H1 (cell line): Measurements from ENCODE around the gene HKDC1. TPM values are rescaled to one million over a fixed set of nuclear protein-coding genes. Genes with fewer than 3 reads are reported as not detected.

Experiments
- CTCF ChIA-PET: fragments of 300-600 bp; sonication (Branson Sonifier 250); formaldehyde crosslinking; loops from one replicate; lab custom pipeline; 2021; ENCODE audit not compliant: partially characterized antibody; lab: Charles Lee
- POLR2A ChIA-PET: fragments of 300-600 bp; sonication (Branson Sonifier 250); formaldehyde crosslinking; loops from one replicate; lab custom pipeline; 2021; ENCODE audit warnings: inconsistent platforms; ENCODE audit not compliant: partially characterized antibody; lab: Charles Lee
- DNase-seq, 2 experiments: peaks; one replicate each; pipeline versions ENCODE4 v3.0.0 to v3.0.0-alpha.2; 2010 to 2022; ENCODE audit warnings: low spot score in 2 of 2, low read depth in 1 of 2, mixed read lengths in 1 of 2
- FAIRE-seq: peaks from 2 replicates; lab custom pipeline; 2011; peaks lifted over from hg19 to GRCh38; lab: Jason Lieb, UNC
- H2AFZ ChIP-seq: 2 replicates; pipeline ENCODE4 v1.8.1; 2012; ENCODE audit warnings: low read length, inconsistent platforms
- H2AK5ac ChIP-seq: 2 replicates; pipeline ENCODE4 v1.6.1; 2013; ENCODE audit warnings: low read depth, low read length
- H2BK120ac ChIP-seq: replicated peaks from 2 replicates; pipeline ENCODE3; 2013; ENCODE audit warnings: low read depth, low read length, inconsistent platforms
- H2BK12ac ChIP-seq: 2 replicates; pipeline ENCODE4 v1.6.1; 2013; ENCODE audit warnings: low read depth, low read length
- H2BK15ac ChIP-seq: 2 replicates; pipeline ENCODE4 v1.6.1; 2013; ENCODE audit warnings: low read length
- H2BK20ac ChIP-seq: 2 replicates; pipeline ENCODE4 v1.6.1; 2013; ENCODE audit warnings: low read length
- H2BK5ac ChIP-seq: 2 replicates; pipeline ENCODE4 v1.6.1; 2013; ENCODE audit warnings: low read depth, low read length
- H3K14ac ChIP-seq: 2 replicates; pipeline ENCODE4 v1.6.1; 2013; ENCODE audit warnings: inconsistent platforms; ENCODE audit not compliant: insufficient read length
- H3K18ac ChIP-seq: 2 replicates; pipeline ENCODE4 v1.6.1; 2013; ENCODE audit warnings: low read length; ENCODE audit errors: extremely low read depth
- H3K23ac ChIP-seq: 2 replicates; pipeline ENCODE4 v1.6.1; 2013; ENCODE audit warnings: inconsistent platforms; ENCODE audit not compliant: insufficient read length
- H3K23me2 ChIP-seq: 2 replicates; pipeline ENCODE4 v1.6.1; 2013; ENCODE audit warnings: low read depth, low read length
- H3K27ac ChIP-seq: 2 replicates; pipeline ENCODE4 v1.6.1; 2011; ENCODE audit warnings: low read depth, low read length, inconsistent platforms
- H3K27me3 ChIP-seq, 4 experiments: replicated peaks in 1 of 4; 1 replicate in 1 of 4; 2 replicates in 3 of 4; pipeline versions ENCODE4 v1.6.1 to v1.8.1; 2011 to 2013; ENCODE audit warnings: low read length in 3 of 4, mild to moderate bottlenecking in 3 of 4, inconsistent platforms in 2 of 4, mixed read lengths in 2 of 4, moderate library complexity in 1 of 4; ENCODE audit not compliant: control insufficient read depth in 3 of 4, insufficient read depth in 3 of 4; ENCODE audit errors: extremely low read depth in 1 of 4
- H3K36me3 ChIP-seq, 4 experiments: 2 replicates each; pipeline versions ENCODE4 v1.6.1 to v1.8.1; 2011 to 2013; ENCODE audit warnings: mild to moderate bottlenecking in 4 of 4, low read length in 3 of 4, moderate library complexity in 2 of 4, control low read depth in 1 of 4, inconsistent platforms in 1 of 4; ENCODE audit not compliant: insufficient read depth in 4 of 4, control insufficient read depth in 2 of 4
- H3K4ac ChIP-seq: replicated peaks from 2 replicates; pipeline ENCODE3; 2013; ENCODE audit warnings: low read length, low read depth, mixed read lengths, inconsistent platforms; ENCODE audit not compliant: insufficient read length
- H3K4me1 ChIP-seq, 4 experiments: replicated peaks in 1 of 4; 1 replicate in 1 of 4; 2 replicates in 3 of 4; pipeline versions ENCODE4 v1.6.1 to v1.8.1; 2011 to 2013; ENCODE audit warnings: low read length in 3 of 4, inconsistent platforms in 2 of 4, mixed read lengths in 1 of 4; ENCODE audit not compliant: insufficient read depth in 4 of 4, control insufficient read depth in 3 of 4
- H3K4me2 ChIP-seq, 2 experiments: 2 replicates each; pipeline versions ENCODE4 v1.6.1 to v1.8.1; 2011 to 2013; ENCODE audit warnings: low read depth in 2 of 2, low read length in 2 of 2, control low read depth in 1 of 2, inconsistent platforms in 1 of 2, mild to moderate bottlenecking in 1 of 2; ENCODE audit not compliant: insufficient read depth in 1 of 2
- H3K4me3 ChIP-seq, 4 experiments: fragments of 200-600, 300-600 bp in 1 of 4; sonication (generic), shearing (Covaris generic), sonication (Bioruptor Twin) in 1 of 4; 2 replicates each; pipeline versions ENCODE4 v1.5.1 to v1.8.1; 2011 to 2016; ENCODE audit warnings: low read length in 4 of 4, low read depth in 3 of 4, control low read depth in 2 of 4, inconsistent platforms in 2 of 4, mild to moderate bottlenecking in 2 of 4, mixed read lengths in 1 of 4, moderate library complexity in 1 of 4; ENCODE audit not compliant: insufficient read depth in 2 of 4; ENCODE audit errors: extremely low read depth in 1 of 4
- H3K56ac ChIP-seq: replicated peaks from 2 replicates; pipeline ENCODE3; 2013; ENCODE audit warnings: low read depth, mild to moderate bottlenecking, mixed read lengths, low read length, inconsistent platforms; ENCODE audit not compliant: insufficient read length
- H3K79me1 ChIP-seq: 2 replicates; pipeline ENCODE4 v1.6.1; 2013; ENCODE audit warnings: low read depth, low read length, control low read depth
- H3K79me2 ChIP-seq, 2 experiments: 2 replicates each; pipeline versions ENCODE4 v1.6.1 to v1.8.1; 2012 to 2013; ENCODE audit warnings: low read length in 2 of 2, mild to moderate bottlenecking in 2 of 2, inconsistent platforms in 1 of 2; ENCODE audit not compliant: insufficient read depth in 2 of 2, control insufficient read depth in 1 of 2
- H3K9ac ChIP-seq, 4 experiments: replicated peaks in 1 of 4; 1 replicate in 1 of 4; 2 replicates in 3 of 4; pipeline versions ENCODE4 v1.6.1 to v1.8.1; 2011 to 2013; ENCODE audit warnings: low read depth in 3 of 4, low read length in 3 of 4, control low read depth in 2 of 4, mild to moderate bottlenecking in 2 of 4, moderate library complexity in 2 of 4, inconsistent platforms in 1 of 4; ENCODE audit errors: extremely low read depth in 1 of 4
- H3K9me3 ChIP-seq, 2 experiments: 2 replicates each; pipeline versions ENCODE4 v1.6.1 to v1.8.1; 2012 to 2013; ENCODE audit warnings: mild to moderate bottlenecking in 2 of 2, moderate library complexity in 2 of 2, control low read depth in 1 of 2, inconsistent platforms in 1 of 2, low read depth in 1 of 2, low read length in 1 of 2, mixed read lengths in 1 of 2; ENCODE audit not compliant: insufficient read depth in 2 of 2
- H4K20me1 ChIP-seq, 2 experiments: replicated peaks in 1 of 2; 2 replicates each; pipeline versions ENCODE3 to v1.8.1; 2011 to 2013; ENCODE audit warnings: inconsistent platforms in 2 of 2, low read length in 2 of 2, mild to moderate bottlenecking in 1 of 2; ENCODE audit not compliant: insufficient read depth in 2 of 2, control insufficient read depth in 1 of 2
- H4K5ac ChIP-seq: 2 replicates; pipeline ENCODE4 v1.6.1; 2013; ENCODE audit warnings: low read length, low read depth, mixed read lengths, inconsistent platforms; ENCODE audit not compliant: insufficient read length
- H4K8ac ChIP-seq: 2 replicates; pipeline ENCODE4 v1.8.0; 2013; ENCODE audit warnings: mild to moderate bottlenecking, moderate library complexity, low read length, inconsistent platforms; ENCODE audit not compliant: insufficient read depth; ENCODE audit errors: extremely low read depth
- H4K91ac ChIP-seq: replicated peaks from 2 replicates; pipeline ENCODE3; 2013; ENCODE audit warnings: low read length, mixed read lengths, inconsistent platforms; ENCODE audit not compliant: insufficient read length
- ASH2L ChIP-seq: fragments of 200-600, 300-600 bp; sonication (generic); IDR thresholded peaks from one replicate; pipeline ENCODE4 v1.7.1; 2017; ENCODE audit warnings: low read length
- CREB1 ChIP-seq: IDR thresholded peaks from 2 replicates; pipeline ENCODE4 v1.6.1; 2012; ENCODE audit warnings: inconsistent platforms
- GABPA ChIP-seq: IDR thresholded peaks from 2 replicates; pipeline ENCODE4 v1.6.1; 2011; ENCODE audit warnings: mild to moderate bottlenecking, low read length, moderate library complexity, borderline replicate concordance; ENCODE audit not compliant: insufficient read depth
- JUND ChIP-seq: IDR thresholded peaks from 2 replicates; pipeline ENCODE4 v1.6.1; 2011; ENCODE audit warnings: mild to moderate bottlenecking, improper control_type of control experiment, low read length
- KDM1A ChIP-seq: fragments of 200-600, 300-600 bp; sonication (generic); IDR thresholded peaks from 2 replicates; pipeline ENCODE4 v1.7.1; 2016; ENCODE audit warnings: mild to moderate bottlenecking, low read length, borderline replicate concordance
- NANOG ChIP-seq: IDR thresholded peaks from 2 replicates; pipeline ENCODE4 v1.6.1; 2011; ENCODE audit warnings: low read length, low read depth, mild to moderate bottlenecking, inconsistent platforms; ENCODE audit not compliant: insufficient read depth, poor library complexity, severe bottlenecking
- NRF1 ChIP-seq: IDR thresholded peaks from 2 replicates; pipeline ENCODE4 v1.6.1; 2011; ENCODE audit warnings: mild to moderate bottlenecking, low read depth, low read length, improper control_type of control experiment
- POU5F1 ChIP-seq: IDR thresholded peaks from 2 replicates; pipeline ENCODE4 v1.6.1; 2011; ENCODE audit warnings: low read depth, mild to moderate bottlenecking, low read length, moderate library complexity
- RAD21 ChIP-seq, 2 experiments: IDR thresholded peaks in 1 of 2; conservative IDR thresholded peaks in 1 of 2; 2 replicates each; pipeline ENCODE4 v1.6.1; 2011; ENCODE audit warnings: low read depth in 2 of 2, low read length in 2 of 2, improper control_type of control experiment in 1 of 2, inconsistent platforms in 1 of 2, mild to moderate bottlenecking in 1 of 2, moderate library complexity in 1 of 2
- SUZ12 ChIP-seq: fragments of 200-600 bp; sonication (generic); IDR thresholded peaks from 2 replicates; pipeline ENCODE4 v1.6.1; 2012; ENCODE audit warnings: mild to moderate bottlenecking, inconsistent platforms, low read length, moderate library complexity, mixed read lengths
- TCF12 ChIP-seq: IDR thresholded peaks from 2 replicates; pipeline ENCODE4 v1.6.1; 2011; ENCODE audit warnings: low read depth, mild to moderate bottlenecking, low read length
- WGBS, 2 experiments: shearing (Covaris generic) in 1 of 2; methylation state at CpG; one replicate each; pipeline versions ENCODE4 v1.1.6 to v1.1.7; 2013 to 2015; ENCODE audit warnings: low lambda C conversion rate in 2 of 2, mixed read lengths in 2 of 2, inconsistent platforms in 1 of 2, low coverage in 1 of 2, missing lambda C conversion rate in 1 of 2; ENCODE audit not compliant: insufficient replicate concordance in 2 of 2, insufficient coverage in 1 of 2, insufficient read length in 1 of 2; ENCODE audit errors: extremely low coverage in 1 of 2, missing lambda C conversion rate in 1 of 2; 5-methylcytosine and 5-hydroxymethylcytosine counted together
- polyA plus RNA-seq, 7 experiments: library from polyadenylated mRNA; depleted of rRNA in 3 of 7; stranded (reverse) in 5 of 7; unstranded in 2 of 7; fragments of >200 nt in 5 of 7; fragments of 200-250 nt in 2 of 7; gene quantifications; 1 replicate in 5 of 7; 2 replicates in 1 of 7; 4 replicates in 1 of 7; pipeline versions ENCODE4 v1.2.1 to v1.2.3, GENCODE V29; 2011 to 2013; ENCODE audit warnings: missing spikeins in 2 of 7, mixed read lengths in 2 of 7
- total RNA-seq: library from RNA; stranded (reverse); fragmentation: NEBNext Ultra II Directional; extraction: Animal tissue kit (Norgen Biotek cat#: 25700); gene quantifications from 2 replicates; pipeline ENCODE4 v1.2.1, GENCODE V29; 2021

Gene HKDC1
- total and polyA plus RNA-seq, 2 of the 8 experiments (the other 6 are each of a cell fraction or from before 2014, with no cell fraction given), result 0.12 to 0.78 TPM

DNA sequence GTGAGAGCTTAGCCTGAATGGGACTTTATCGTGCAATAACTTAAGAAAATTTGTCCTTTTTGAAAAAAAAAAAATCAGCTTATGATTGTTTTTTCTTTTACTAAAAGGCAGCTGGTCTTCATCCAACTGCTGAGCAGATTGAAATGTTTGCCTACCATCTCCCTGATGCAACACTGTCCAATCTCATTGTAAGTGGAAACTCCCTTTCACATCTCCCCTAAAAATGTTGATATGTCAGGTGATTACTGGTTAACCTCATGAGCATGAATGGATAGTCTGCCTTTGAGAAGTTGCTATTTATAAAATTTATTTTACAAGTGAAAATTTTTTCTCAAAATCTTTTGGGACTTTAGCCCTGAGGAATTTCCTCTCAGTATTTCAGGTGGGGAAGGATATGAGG lies 17.8 kb upstream of the HKDC1 start:
- Histone ChIP-seq H3K79me1 (no peaks in the 10 kb centered on the region), H3K4me2 (no peak overlapping the region), H3K9ac (peak overlapping the region in 1 of 4 experiments; percentile 34; a peak in 1 of 7 replicates), H3K9me3 (no peaks in the 10 kb centered on the region), H2BK5ac (no peak overlapping the region), H2BK15ac (no peak overlapping the region), H2BK120ac (no peak overlapping the region), H3K36me3 (peaks cover 7 to 46% (median 33%) of the 10 kb centered on the region in 4 experiments; a peak in 7 of 8 replicates), H3K23me2 (no peaks in the 10 kb centered on the region), H2AFZ (no peak overlapping the region), H3K27ac (no peak overlapping the region), H3K23ac (no peak overlapping the region), H3K27me3 (no peaks in the 10 kb centered on the region), H2BK12ac (no peak overlapping the region), H4K8ac (no peak overlapping the region), H3K56ac (no peak overlapping the region), H3K18ac (no peak overlapping the region), H3K79me2 (no peaks in the 10 kb centered on the region)
- POLR2A ChIA-PET, result interaction anchor here (0.5 to 0.9 kb wide), 3 partner anchors 10 to 1015 kb away, joined by 3 to 4 read pairs (median 3); partner anchors contain the start of gene HK1
- TF ChIP-seq KDM1A (no peak), NRF1 (no peak), GABPA (no peak), CREB1 (no peak), JUND (no peak), NANOG (no peak), RAD21 (IDR thresholded peaks at IDR 0.05 in 1 of 2, conservative IDR thresholded peaks at IDR 0.05 in 1 of 2; ENCODE audit: low read depth in 2 of 2, low read length in 2 of 2) (no peak), POU5F1 (no peak), ASH2L (no peak), SUZ12 (no peak), TCF12 (no peak)
- TF ChIP-seq, all 59 proteins: peak for 0
- Histone ChIP-seq H3K4ac (no peak overlapping the region), H4K20me1 (no peaks in the 10 kb centered on the region), H2BK20ac (no peak overlapping the region), H3K14ac (no peak overlapping the region), H4K91ac (no peak overlapping the region), H3K4me3 (no peak overlapping the region), H4K5ac (no peak overlapping the region), H2AK5ac (no peak overlapping the region), H3K4me1 (no peaks in the 10 kb centered on the region)
- CTCF ChIA-PET, result interaction anchor here (0.6 kb wide), 1 partner anchor 53 kb away, joined by 3 read pairs; no protein-coding TSS in a partner anchor
- DNase-seq, result no peak
- 100% methylated on average over 1 of the region's 1 CpG; no CpG with 5 or more reads in 1 of the 2 experiments for WGBS, 2 experiments
- no peak for FAIRE-seq
